ENCODE results near the gene PLEKHG4B.

PLEKHG4B gene

DNA sequence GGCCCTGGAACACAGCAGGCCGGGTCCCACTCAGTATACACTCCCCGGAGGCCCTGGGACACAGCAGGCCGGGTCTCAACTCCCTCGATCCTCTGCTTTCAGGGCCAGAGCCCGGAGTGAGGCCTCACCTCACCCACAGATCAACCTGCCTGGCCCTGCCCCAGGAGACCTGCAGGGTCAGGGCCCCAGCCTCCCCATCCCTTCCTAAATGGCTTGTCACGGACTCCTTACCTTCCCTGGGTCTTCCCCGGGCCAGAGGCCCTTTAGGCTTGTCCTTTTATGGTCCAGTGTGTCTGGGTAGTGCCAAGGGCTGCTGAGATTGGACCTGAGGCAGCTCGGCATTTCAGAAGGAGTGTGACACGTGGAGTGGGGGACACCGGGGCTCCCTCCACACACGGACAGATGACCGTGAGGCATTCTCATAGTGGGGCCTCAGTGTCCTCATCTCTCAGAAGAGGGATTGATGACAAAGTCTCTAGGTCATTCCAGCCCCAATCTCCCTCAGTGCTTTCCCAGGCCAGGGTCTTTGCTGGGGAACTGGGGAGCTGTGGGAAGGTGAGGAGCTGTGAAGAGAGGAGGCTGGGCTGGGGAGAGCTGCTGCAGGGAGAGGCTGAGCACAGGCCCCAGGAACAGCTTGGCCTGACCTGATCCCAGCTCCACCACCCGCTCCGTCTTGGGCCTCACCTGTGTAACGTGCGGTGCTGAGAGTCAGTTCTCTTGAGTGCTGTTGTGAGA is 18.0 kb upstream of the PLEKHG4B start:
- H3K27ac ChIP-seq (ENCODE audit: low read length), result no peak overlapping the region
- H3K4me1 ChIP-seq (ENCODE audit: insufficient read depth, low read length), result no peaks in the 10 kb centered on the region
- TF ChIP-seq, protein P1, sequence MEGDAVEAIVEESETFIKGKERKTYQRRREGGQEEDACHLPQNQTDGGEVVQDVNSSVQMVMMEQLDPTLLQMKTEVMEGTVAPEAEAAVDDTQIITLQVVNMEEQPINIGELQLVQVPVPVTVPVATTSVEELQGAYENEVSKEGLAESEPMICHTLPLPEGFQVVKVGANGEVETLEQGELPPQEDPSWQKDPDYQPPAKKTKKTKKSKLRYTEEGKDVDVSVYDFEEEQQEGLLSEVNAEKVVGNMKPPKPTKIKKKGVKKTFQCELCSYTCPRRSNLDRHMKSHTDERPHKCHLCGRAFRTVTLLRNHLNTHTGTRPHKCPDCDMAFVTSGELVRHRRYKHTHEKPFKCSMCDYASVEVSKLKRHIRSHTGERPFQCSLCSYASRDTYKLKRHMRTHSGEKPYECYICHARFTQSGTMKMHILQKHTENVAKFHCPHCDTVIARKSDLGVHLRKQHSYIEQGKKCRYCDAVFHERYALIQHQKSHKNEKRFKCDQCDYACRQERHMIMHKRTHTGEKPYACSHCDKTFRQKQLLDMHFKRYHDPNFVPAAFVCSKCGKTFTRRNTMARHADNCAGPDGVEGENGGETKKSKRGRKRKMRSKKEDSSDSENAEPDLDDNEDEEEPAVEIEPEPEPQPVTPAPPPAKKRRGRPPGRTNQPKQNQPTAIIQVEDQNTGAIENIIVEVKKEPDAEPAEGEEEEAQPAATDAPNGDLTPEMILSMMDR (IDR thresholded peaks at IDR 0.05; ENCODE audit: borderline replicate concordance, extremely low read depth, low read length, poor library complexity, severe bottlenecking), result no peak
- no peak for TF ChIP-seq EZH2 (IDR thresholded peaks at IDR 0.05; ENCODE audit: borderline replicate concordance, low read depth, low read length, severe bottlenecking)
- no peak overlapping the region for H3K4me3 ChIP-seq (ENCODE audit: low read depth in 1 of 2, low read length in 2 of 2)
- DNase-seq (no peak), ATAC-seq (ENCODE audit: insufficient read depth, low read depth) (no peak)
- H3K9me3 ChIP-seq (ENCODE audit: insufficient read depth, low read length, severe bottlenecking), result no peaks in the 10 kb centered on the region
- H4K20me1 ChIP-seq (ENCODE audit: insufficient read depth, low read length), result peaks cover 5% of the 10 kb centered on the region; the same call in 1 of the 2 replicates
- no peak overlapping the region for H2AFZ ChIP-seq (ENCODE audit: low read depth, low read length)
- no peak overlapping the region for H3K4me2 ChIP-seq (ENCODE audit: insufficient read depth, low read length)
- no peaks in the 10 kb centered on the region for H3K36me3 ChIP-seq (ENCODE audit: insufficient read depth, low read length)
- H3K27me3 ChIP-seq (ENCODE audit: insufficient read depth, low read length, poor library complexity), result peaks cover 40% of the 10 kb centered on the region
- H3K9ac ChIP-seq (ENCODE audit: low read depth, low read length), result no peak overlapping the region
- H3K79me2 ChIP-seq (ENCODE audit: insufficient read depth, low read length), result no peaks in the 10 kb centered on the region

DNA sequence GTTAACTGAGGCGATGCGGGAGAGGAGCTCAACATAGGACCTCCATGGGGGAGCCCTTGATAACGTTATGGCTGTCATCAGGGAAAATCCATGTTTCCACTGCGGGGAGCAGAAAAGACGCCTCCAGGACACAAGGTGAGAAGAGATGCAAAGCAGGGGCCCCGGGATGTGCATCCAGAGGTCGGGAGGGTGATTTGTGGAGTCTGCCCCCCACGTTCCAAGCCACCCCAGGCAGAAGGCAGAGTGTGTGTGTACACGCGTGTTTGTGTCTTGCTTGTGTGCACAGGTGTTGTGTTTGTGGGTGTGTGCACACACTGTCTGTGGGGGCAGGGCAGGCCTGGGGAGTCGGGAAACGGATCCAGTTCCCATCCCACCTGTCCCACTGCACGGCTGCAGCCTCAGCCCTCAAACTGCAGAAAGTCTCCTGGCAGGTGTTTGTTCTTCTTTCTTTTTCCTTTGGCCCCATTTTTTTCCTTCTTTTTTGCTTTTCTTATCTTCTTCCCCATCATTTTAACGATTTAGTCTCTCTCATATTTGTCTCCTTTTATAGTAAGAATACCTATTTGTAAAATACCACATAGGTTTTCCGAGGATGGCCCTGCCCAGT is 17.4 kb upstream of the PLEKHG4B start:
- H3K4me2 ChIP-seq (ENCODE audit: insufficient read depth, low read length), result no peak overlapping the region
- peaks cover 5% of the 10 kb centered on the region; the same call in 1 of the 2 replicates for H4K20me1 ChIP-seq (ENCODE audit: insufficient read depth, low read length)
- H3K79me2 ChIP-seq (ENCODE audit: insufficient read depth, low read length), result no peaks in the 10 kb centered on the region
- no peaks in the 10 kb centered on the region for H3K9me3 ChIP-seq (ENCODE audit: insufficient read depth, low read length, severe bottlenecking)
- DNase-seq (no peak), ATAC-seq (ENCODE audit: insufficient read depth, low read depth) (no peak)
- no peaks in the 10 kb centered on the region for H3K36me3 ChIP-seq (ENCODE audit: insufficient read depth, low read length)
- H3K27ac ChIP-seq (ENCODE audit: low read length), result no peak overlapping the region
- no peak overlapping the region for H2AFZ ChIP-seq (ENCODE audit: low read depth, low read length)
- no peaks in the 10 kb centered on the region for H3K4me1 ChIP-seq (ENCODE audit: insufficient read depth, low read length)
- H3K4me3 ChIP-seq (ENCODE audit: low read depth in 1 of 2, low read length in 2 of 2), result no peak overlapping the region
- H3K9ac ChIP-seq (ENCODE audit: low read depth, low read length), result no peak overlapping the region
- peaks cover 43% of the 10 kb centered on the region for H3K27me3 ChIP-seq (ENCODE audit: insufficient read depth, low read length, poor library complexity)
- no peak for TF ChIP-seq EZH2 (IDR thresholded peaks at IDR 0.05; ENCODE audit: borderline replicate concordance, low read depth, low read length, severe bottlenecking)
- TF ChIP-seq, protein P1 (IDR thresholded peaks at IDR 0.05; ENCODE audit: borderline replicate concordance, extremely low read depth, low read length, poor library complexity, severe bottlenecking), result no peak

DNA sequence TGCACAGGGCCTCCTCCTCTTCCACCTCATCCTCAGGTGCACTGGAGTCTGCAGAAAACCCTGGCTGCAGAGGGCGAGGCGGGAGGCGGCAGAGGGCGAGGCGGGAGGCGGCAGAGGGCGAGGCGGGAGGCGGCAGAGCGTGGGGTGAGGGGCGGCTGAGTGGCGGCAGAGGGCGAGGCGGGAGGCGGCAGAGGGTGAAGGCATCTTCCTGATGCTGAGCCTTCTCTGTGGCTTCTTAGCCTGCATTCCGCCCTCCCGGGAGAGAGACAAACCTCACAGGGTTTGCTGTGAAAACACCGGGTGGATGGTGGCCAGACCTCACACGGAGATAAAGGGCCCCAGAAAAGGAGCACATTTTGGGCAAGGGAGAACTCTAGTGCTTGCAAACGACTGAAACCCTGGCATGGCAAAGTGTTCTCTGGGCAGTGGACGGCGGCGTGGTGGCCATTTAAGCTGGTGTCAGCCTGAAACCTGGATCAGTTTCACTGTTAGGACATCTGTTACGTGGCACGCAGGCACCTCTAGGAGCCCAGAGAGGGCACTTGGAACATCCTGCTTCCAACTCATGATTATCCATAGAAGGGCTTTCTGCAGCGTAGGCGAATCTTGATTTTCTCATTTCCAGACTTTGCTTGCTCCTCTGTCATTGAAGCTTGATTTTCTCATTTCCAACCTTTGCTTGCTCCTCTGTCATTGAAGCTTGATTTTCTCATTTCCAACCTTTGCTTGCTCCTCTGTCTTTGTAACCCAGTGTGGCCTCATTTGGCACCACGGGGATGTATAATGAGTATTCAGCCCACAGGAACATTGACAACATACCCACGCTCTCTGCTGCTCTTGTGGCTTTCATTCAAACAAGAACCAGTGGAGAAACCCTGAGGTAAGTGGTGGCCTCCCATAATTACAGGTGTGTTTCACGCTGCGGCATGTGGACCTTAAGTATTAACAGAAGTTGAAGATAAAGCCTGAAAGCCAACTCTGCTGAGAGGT is 16.3 kb upstream of the PLEKHG4B start:
- H3K36me3 ChIP-seq (ENCODE audit: insufficient read depth, low read length), result no peaks in the 10 kb centered on the region
- H3K27me3 ChIP-seq (ENCODE audit: insufficient read depth, low read length, poor library complexity), result peaks cover 43% of the 10 kb centered on the region
- no peak overlapping the region for H3K9ac ChIP-seq (ENCODE audit: low read depth, low read length)
- no peaks in the 10 kb centered on the region for H3K79me2 ChIP-seq (ENCODE audit: insufficient read depth, low read length)
- peaks cover 5% of the 10 kb centered on the region; the same call in 1 of the 2 replicates for H4K20me1 ChIP-seq (ENCODE audit: insufficient read depth, low read length)
- ATAC-seq (ENCODE audit: insufficient read depth, low read depth), result no peak
- no peak overlapping the region for H3K27ac ChIP-seq (ENCODE audit: low read length)
- no peak for DNase-seq
- no peak overlapping the region for H3K4me2 ChIP-seq (ENCODE audit: insufficient read depth, low read length)
- no peak overlapping the region for H2AFZ ChIP-seq (ENCODE audit: low read depth, low read length)
- TF ChIP-seq EZH2 (IDR thresholded peaks at IDR 0.05; ENCODE audit: borderline replicate concordance, low read depth, low read length, severe bottlenecking), result no peak
- TF ChIP-seq, protein P1 (IDR thresholded peaks at IDR 0.05; ENCODE audit: borderline replicate concordance, extremely low read depth, low read length, poor library complexity, severe bottlenecking), result no peak
- no peak overlapping the region for H3K4me3 ChIP-seq (ENCODE audit: low read depth in 1 of 2, low read length in 2 of 2)
- H3K4me1 ChIP-seq (ENCODE audit: insufficient read depth, low read length), result no peaks in the 10 kb centered on the region
- no peaks in the 10 kb centered on the region for H3K9me3 ChIP-seq (ENCODE audit: insufficient read depth, low read length, severe bottlenecking)
